ENCODE measurements around the gene PTPN2.

PTPN2 gene

GRCh38 chr18:12857991-12858544 lies 26.0 kb downstream of the PTPN2 start:
- DNase-seq (ENCODE audit: low read depth in 2 of 2): no peak

GRCh38 chr18:12857215-12857905 lies 26.7 kb downstream of the PTPN2 start:
- peak in 1 of 2 experiments; percentile 37 for DNase-seq (ENCODE audit: low read depth in 2 of 2)

GRCh38 chr18:12855916-12856315 lies 28.1 kb downstream of the PTPN2 start:
- no peak for DNase-seq (ENCODE audit: low read depth in 2 of 2)

- no peak for DNase-seq (ENCODE audit: low read depth in 2 of 2)
Measured at GRCh38 chr18:12852566-12853315, 31.3 kb downstream of the PTPN2 start.

- DNase-seq (ENCODE audit: low read depth in 2 of 2): no peak
Measured at GRCh38 chr18:12851716-12852115, 32.3 kb downstream of the PTPN2 start.

GRCh38 chr18:12849548-12849947 lies 34.5 kb downstream of the PTPN2 start:
- no peak for DNase-seq (ENCODE audit: low read depth in 2 of 2)

GRCh38 chr18:12848405-12848804 lies 35.6 kb downstream of the PTPN2 start:
- DNase-seq (ENCODE audit: low read depth in 2 of 2): no peak

GRCh38 chr18:12844391-12844790 lies 39.6 kb downstream of the PTPN2 start:
- DNase-seq (ENCODE audit: low read depth in 2 of 2): no peak

- no peak for DNase-seq (ENCODE audit: low read depth in 2 of 2)
Measured at GRCh38 chr18:12843420-12844350, 40.4 kb downstream of the PTPN2 start.

GRCh38 chr18:12842459-12843380 lies 41.3 kb downstream of the PTPN2 start:
- no peak for DNase-seq (ENCODE audit: low read depth in 2 of 2)

GRCh38 chr18:12841070-12841469 lies 43.0 kb downstream of the PTPN2 start:
- no peak for DNase-seq (ENCODE audit: low read depth in 2 of 2)

- no peak for DNase-seq (ENCODE audit: low read depth in 2 of 2)
Measured at GRCh38 chr18:12840382-12840781, 43.7 kb downstream of the PTPN2 start.

- peak in 1 of 2 experiments; percentile 15 for DNase-seq (ENCODE audit: low read depth in 2 of 2)
Measured at GRCh38 chr18:12839526-12840196, 44.4 kb downstream of the PTPN2 start.

GRCh38 chr18:12839057-12839525 lies 44.9 kb downstream of the PTPN2 start:
- no peak for DNase-seq (ENCODE audit: low read depth in 2 of 2)

- DNase-seq (ENCODE audit: low read depth in 2 of 2): no peak
Measured at GRCh38 chr18:12838178-12838634, 45.8 kb downstream of the PTPN2 start.

GRCh38 chr18:12837747-12838146 lies 46.3 kb downstream of the PTPN2 start:
- no peak for DNase-seq (ENCODE audit: low read depth in 2 of 2)

GRCh38 chr18:12836551-12836950 lies 47.5 kb downstream of the PTPN2 start:
- no peak for DNase-seq (ENCODE audit: low read depth in 2 of 2)

- DNase-seq (ENCODE audit: low read depth in 2 of 2): no peak
Measured at GRCh38 chr18:12828116-12829051, 55.7 kb downstream of the PTPN2 start.

GRCh38 chr18:12827588-12827987 lies 56.4 kb downstream of the PTPN2 start:
- DNase-seq (ENCODE audit: low read depth in 2 of 2): no peak
